NCI-H524 (cell line): ENCODE measurements around the gene ACSF3.
A peak's percentile ranks its signal among the peaks of the same experiment; 100 is the strongest.

Source experiments
- DNase-seq, 2 experiments: peaks; one replicate each; lab custom pipeline; 2025; lab: John Stamatoyannopoulos, UW

Gene ACSF3

GRCh38 chr16:89093602-89094251 is at the start of gene ACSF3:
ACSF3 (plus strand) TSS chr16:89093852; CDS start chr16:89100682, 6,830 bp downstream.
- peak in 1 of 2 experiments; percentile 69 for DNase-seq

GRCh38 chr16:89044418-89045180 is 49.1 kb upstream of the ACSF3 start:
- peak in 1 of 2 experiments; percentile 59 for DNase-seq

- DNase-seq, result no peak
These were observed 48.4 kb upstream of the ACSF3 start for GRCh38 chr16:89045181-89045815.

GRCh38 chr16:89045881-89046280 is 47.8 kb upstream of the ACSF3 start:
- DNase-seq, result no peak

- DNase-seq, result no peak
These were observed 47.2 kb upstream of the ACSF3 start for GRCh38 chr16:89046491-89046890.

GRCh38 chr16:89047331-89048089 is 46.1 kb upstream of the ACSF3 start:
- DNase-seq, result no peak

GRCh38 chr16:89048090-89048725 is 45.4 kb upstream of the ACSF3 start:
- no peak for DNase-seq

- DNase-seq, result no peak
These were observed 44.7 kb upstream of the ACSF3 start for GRCh38 chr16:89048871-89049422.

- peak; percentile 94 to 96 for DNase-seq
These were observed 44.1 kb upstream of the ACSF3 start for GRCh38 chr16:89049484-89050118.

- DNase-seq, result no peak
These were observed 43.4 kb upstream of the ACSF3 start for GRCh38 chr16:89050119-89050867.

- DNase-seq, result no peak
These were observed 42.8 kb upstream of the ACSF3 start for GRCh38 chr16:89050868-89051311.

GRCh38 chr16:89051521-89052166 is 42.0 kb upstream of the ACSF3 start:
- DNase-seq, result peak; percentile 41 to 68

- no peak for DNase-seq
These were observed 41.3 kb upstream of the ACSF3 start for GRCh38 chr16:89052191-89052889.

- DNase-seq, result peak; percentile 50 to 91
These were observed 40.5 kb upstream of the ACSF3 start for GRCh38 chr16:89052890-89053724.

- DNase-seq, result no peak
These were observed 40.0 kb upstream of the ACSF3 start for GRCh38 chr16:89053725-89054029.

- DNase-seq, result no peak
These were observed 39.4 kb upstream of the ACSF3 start for GRCh38 chr16:89054261-89054661.

GRCh38 chr16:89054714-89055113 is 38.9 kb upstream of the ACSF3 start:
- DNase-seq, result no peak

GRCh38 chr16:89055313-89055712 is 38.3 kb upstream of the ACSF3 start:
- DNase-seq, result no peak
